HG03175 (cell line): Measurements from ENCODE around the gene NECAB3.
"Not testable (repeated sequence)": the region's sequence is repeated elsewhere in the genome, so short reads cannot be mapped to it uniquely, and the experiment has no call there.

ENCODE experiments used
- ATAC-seq: cut with Tn5 transposase; IDR thresholded peaks from one replicate; pipeline ENCODE4 v1.9.1; 2021; ENCODE audit warnings: mild to moderate bottlenecking, moderate library complexity; ENCODE audit not compliant: unreplicated experiment

Gene NECAB3

GRCh38 chr20:33650753-33651561 lies 23.3 kb downstream of the NECAB3 start:
- ATAC-seq, result no peak

- no peak for ATAC-seq
Observed at GRCh38 chr20:33650111-33650752, 24.0 kb downstream of the NECAB3 start.

- no peak for ATAC-seq
Observed at GRCh38 chr20:33649201-33649681, 25.0 kb downstream of the NECAB3 start.

GRCh38 chr20:33648396-33649004 lies 25.7 kb downstream of the NECAB3 start:
- no peak for ATAC-seq

- peak; percentile 66 for ATAC-seq
Observed at GRCh38 chr20:33647603-33648395, 26.4 kb downstream of the NECAB3 start.

DNA sequence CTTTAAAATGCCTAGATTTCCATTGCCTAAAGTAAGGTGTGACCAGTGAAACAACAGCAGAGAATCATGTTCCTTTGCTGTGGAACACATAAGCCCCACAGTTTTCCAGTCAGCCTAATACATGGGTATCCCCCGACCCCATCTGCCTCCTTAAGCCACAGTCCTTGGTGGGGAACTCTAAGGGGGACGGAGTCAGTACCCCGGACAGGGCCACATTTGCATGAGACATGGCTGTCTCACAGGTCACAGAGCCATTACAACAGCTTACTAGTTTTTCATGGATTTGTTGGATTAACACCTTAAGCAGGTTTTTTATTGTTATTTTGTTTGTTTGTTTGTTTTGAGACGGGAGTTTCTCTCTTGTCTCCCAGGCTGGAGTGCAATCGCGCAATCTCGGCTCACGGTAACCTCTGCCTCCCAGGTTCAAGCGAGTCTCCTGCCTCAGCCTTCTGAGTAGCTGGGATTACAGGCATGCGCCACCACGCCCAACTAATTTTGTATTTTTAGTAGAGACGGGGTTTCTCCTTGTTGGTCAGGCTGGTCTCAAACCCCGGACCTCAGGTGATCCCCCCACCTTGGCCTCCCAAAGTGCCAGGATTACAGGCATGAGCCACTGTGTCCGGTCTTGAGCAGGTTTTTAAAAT lies 27.1 kb downstream of the NECAB3 start:
- not testable (repeated sequence) for ATAC-seq

DNA sequence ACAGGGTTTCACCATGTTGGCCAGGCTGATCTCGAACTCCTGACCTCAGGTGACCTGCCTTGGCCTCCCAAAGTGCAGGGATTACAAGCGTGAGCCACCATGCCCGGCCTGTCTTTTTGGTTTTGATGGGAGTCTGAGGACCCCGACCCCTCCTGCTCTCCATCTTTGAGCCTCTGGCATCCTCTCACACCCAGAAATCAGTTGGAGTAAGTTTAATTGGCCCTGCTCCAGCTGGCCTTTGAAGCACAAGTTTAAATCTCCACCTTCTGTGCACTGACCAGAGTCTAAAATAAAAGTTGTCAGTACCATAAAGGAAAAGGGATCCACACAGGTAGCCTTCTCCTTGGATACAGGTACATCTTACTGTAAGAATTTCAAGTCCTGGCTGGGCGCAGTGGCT lies 28.0 kb downstream of the NECAB3 start:
- no peak for ATAC-seq

DNA sequence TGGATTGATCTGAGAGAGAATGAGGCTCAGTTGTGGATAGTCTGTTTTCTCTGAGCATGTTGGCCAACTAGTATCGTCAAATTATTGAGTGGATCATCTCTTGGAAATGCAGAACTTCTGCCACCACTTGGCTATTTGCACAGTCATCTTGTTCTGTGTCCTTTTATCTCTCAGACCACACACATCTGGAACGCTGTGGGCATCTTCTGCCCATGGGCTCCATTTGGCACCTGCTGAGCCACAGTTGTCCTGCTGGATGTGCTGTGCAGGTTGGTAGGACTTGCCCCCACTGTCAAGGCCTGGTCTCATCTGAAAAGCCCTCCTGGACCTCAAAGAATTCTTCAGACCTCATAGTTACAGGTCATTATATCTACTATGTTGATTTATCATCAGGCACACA lies 28.8 kb downstream of the NECAB3 start:
- no peak for ATAC-seq

- ATAC-seq, result no peak
Observed at GRCh38 chr20:33645072-33645358, 29.2 kb downstream of the NECAB3 start.

- no peak for ATAC-seq
Observed at GRCh38 chr20:33644313-33645071, 29.7 kb downstream of the NECAB3 start.

DNA sequence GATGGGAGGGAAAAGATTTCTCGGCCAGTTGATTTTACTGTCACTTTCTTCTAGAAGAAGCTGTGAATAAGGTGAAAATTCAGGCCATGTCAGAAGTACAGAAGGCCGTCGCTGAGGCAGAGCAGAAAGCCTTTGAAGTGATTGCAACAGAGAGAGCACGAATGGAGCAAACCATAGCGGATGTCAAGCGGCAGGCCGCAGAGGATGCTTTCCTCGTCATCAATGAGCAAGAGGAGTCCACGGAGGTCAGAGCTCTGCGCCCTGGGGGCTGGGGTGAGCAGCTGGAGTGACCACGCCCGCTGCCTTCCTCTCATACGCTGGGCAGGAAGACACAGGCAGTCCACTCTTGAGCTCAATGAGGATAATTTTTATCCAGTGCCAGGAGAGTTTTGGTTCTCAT lies 33.9 kb downstream of the NECAB3 start:
- no peak for ATAC-seq

- ATAC-seq, result no peak
Observed at GRCh38 chr20:33636776-33637175, 37.5 kb downstream of the NECAB3 start.

DNA sequence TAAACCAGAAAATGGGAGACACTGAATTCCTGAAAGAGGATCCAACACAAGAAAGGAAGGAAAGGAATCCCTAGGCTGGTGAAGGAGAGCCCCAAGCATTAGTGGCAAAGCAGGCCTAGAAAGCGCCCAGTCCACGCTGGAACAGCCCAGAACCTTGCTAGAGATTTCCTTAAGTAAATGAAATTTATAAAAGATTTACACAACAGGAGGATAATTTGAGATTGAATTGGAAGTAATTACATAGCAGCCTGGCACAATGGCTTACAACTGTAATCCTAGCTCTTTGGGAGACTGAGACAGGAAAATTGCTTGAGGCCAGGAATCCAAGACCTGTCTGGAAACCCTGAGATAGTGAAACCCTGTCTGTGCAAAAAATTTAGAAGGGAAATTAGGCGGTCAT lies 38.9 kb downstream of the NECAB3 start:
- no peak for ATAC-seq

GRCh38 chr20:33631910-33632309 lies 42.3 kb downstream of the NECAB3 start:
- ATAC-seq, result not testable (repeated sequence)

- ATAC-seq, result no peak
Observed at GRCh38 chr20:33630507-33630906, 43.7 kb downstream of the NECAB3 start.

DNA sequence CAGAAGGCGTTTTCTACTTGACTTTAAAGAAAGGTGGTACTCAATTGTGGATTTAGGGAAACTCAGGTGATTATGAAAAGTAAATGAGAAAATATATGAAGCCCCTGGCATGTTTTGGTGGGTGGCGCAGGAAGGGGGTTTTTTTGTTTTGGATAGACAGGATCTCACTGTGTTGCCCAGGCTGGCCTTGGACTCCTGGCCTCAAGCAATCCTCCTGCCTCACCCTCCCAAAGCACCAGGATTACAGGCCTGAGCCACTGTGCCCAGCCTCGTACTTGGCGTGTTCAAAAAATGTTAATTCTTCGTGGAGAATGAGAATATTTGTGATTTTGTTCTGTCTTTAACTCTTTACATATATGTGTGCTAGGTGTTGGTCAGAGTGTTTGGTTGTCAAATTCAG lies 44.2 kb downstream of the NECAB3 start:
- ATAC-seq, result no peak

DNA sequence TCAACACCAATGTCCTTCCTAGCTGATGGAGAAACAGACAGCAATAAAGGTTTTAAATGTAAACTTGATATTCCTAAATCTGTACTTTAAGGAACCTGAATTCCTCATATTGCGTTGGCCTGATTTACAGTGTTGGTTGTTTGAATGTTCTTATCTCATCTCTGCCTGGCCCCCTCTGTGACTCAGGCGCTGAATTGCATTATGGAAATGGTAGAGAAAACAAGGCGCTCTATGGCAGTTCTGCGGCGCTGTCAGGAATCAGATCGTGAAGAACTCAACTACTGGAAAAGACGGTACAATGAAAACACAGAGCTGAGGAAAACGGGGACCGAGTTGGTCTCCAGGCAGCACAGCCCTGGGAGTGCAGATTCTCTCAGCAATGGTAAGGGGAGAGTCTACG lies 44.7 kb downstream of the NECAB3 start:
- ATAC-seq, result no peak

GRCh38 chr20:33627577-33628216 lies 46.5 kb downstream of the NECAB3 start:
- no peak for ATAC-seq

GRCh38 chr20:33626190-33626589 lies 48.0 kb downstream of the NECAB3 start:
- no peak for ATAC-seq

GRCh38 chr20:33624399-33624798 lies 49.8 kb downstream of the NECAB3 start:
- no peak for ATAC-seq
